Cardiac muscle cell (in vitro differentiated cells and primary cell): ENCODE data around the gene GADD45A. TPM values are rescaled to one million over a fixed set of nuclear protein-coding genes. Genes with fewer than 3 reads are reported as not detected.
"Not testable (repeated sequence)": the region's sequence is repeated elsewhere in the genome, so short reads cannot be mapped to it uniquely, and the experiment has no call there.

Experiments used
- DNase-seq, 2 donors: peaks; one replicate each; pipeline versions ENCODE4 v3.0.0 to v3.0.0-alpha.2; 2010 to 2017; ENCODE audit warnings: low read depth in 1 of 2, low spot score in 1 of 2
- H3K27ac ChIP-seq: fragments of 200-600 bp; sonication (generic); 2 replicates; pipeline ENCODE4 v1.5.1; 2016
- H3K27me3 ChIP-seq: fragments of 200-600 bp; sonication (generic); 2 replicates; pipeline ENCODE4 v1.6.0; 2016; ENCODE audit warnings: control low read depth
- H3K36me3 ChIP-seq: fragments of 200-600 bp; sonication (generic); 2 replicates; pipeline ENCODE4 v1.5.1; 2016; ENCODE audit warnings: control low read depth
- H3K4me1 ChIP-seq: fragments of 200-600 bp; sonication (generic); 2 replicates; pipeline ENCODE4 v1.8.1; 2017; ENCODE audit warnings: low read depth, mild to moderate bottlenecking, mixed run types
- H3K4me3 ChIP-seq: fragments of 200-600 bp; sonication (generic); 2 replicates; pipeline ENCODE4 v1.5.1; 2016; ENCODE audit warnings: mild to moderate bottlenecking
- H3K9me3 ChIP-seq: fragments of 200-600 bp; sonication (generic); 2 replicates; pipeline ENCODE4 v1.5.1; 2017; ENCODE audit warnings: low read depth, mild to moderate bottlenecking, control low read depth
- CTCF ChIP-seq: IDR thresholded peaks from 2 replicates; pipeline ENCODE4 v1.5.1; 2012; ENCODE audit warnings: low read depth, mild to moderate bottlenecking, low read length
- polyA plus RNA-seq: library from polyadenylated mRNA; unstranded; fragments of >200 nt; fragmentation: Nextera tagmentation; extraction: Ambion mirVana; gene quantifications from 2 replicates; pipeline ENCODE4 v1.2.1, GENCODE V29; 2016
- total RNA-seq: library from RNA; depleted of rRNA; stranded (reverse); fragments of >200 nt; gene quantifications from 2 replicates; pipeline ENCODE4 v1.2.3, GENCODE V29; 2016

The GADD45A gene
- total and polyA plus RNA-seq, 2 experiments from 2014 or later, result 84.2 to 112 TPM

DNA sequence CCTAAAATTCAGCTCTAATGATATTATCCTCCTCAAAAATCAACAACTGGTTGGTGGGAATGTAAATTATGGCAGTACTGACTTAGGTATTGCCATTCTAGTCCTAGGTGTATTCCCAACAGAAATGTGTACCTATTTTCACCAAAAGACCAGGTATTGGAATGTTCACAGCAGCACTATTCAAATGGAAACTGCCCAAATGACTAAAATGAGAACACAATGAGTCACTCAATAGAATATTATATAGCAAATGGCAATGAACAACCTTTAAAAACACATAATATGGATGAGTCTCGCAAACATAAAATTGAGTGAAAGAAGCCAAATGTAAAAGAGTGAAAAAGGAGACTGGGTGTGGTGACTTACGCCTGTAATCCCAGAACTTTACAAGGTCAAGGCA, 44.9 kb downstream of the GADD45A start:
- no peak for TF ChIP-seq CTCF

GRCh38 chr1:67730312-67730711, 45.3 kb downstream of the GADD45A start:
- DNase-seq, H3K36me3 ChIP-seq, H3K27ac ChIP-seq: not testable (repeated sequence)

More for the DNA sequence above, 44.9 kb downstream of the GADD45A start:
- Histone ChIP-seq H3K36me3 (no peaks in the 10 kb centered on the region), H3K27ac (no peak overlapping the region), H3K9me3 (no peaks in the 10 kb centered on the region), H3K27me3 (no peaks in the 10 kb centered on the region), H3K4me3 (no peak overlapping the region), H3K4me1 (peaks cover 8% of the 10 kb centered on the region)
- DNase-seq, result no peak

GRCh38 chr1:67731322-67731721, 46.3 kb downstream of the GADD45A start:
- Histone ChIP-seq H3K36me3 (no peaks in the 10 kb centered on the region), H3K27me3 (no peaks in the 10 kb centered on the region), H3K4me3 (no peak overlapping the region), H3K27ac (no peak overlapping the region), H3K4me1 (peaks cover 8% of the 10 kb centered on the region), H3K9me3 (no peaks in the 10 kb centered on the region)
- TF ChIP-seq CTCF, result no peak
- DNase-seq, result no peak

More at GRCh38 chr1:67730312-67730711, 45.3 kb downstream of the GADD45A start:
- H3K9me3 ChIP-seq, H3K4me3 ChIP-seq, H3K4me1 ChIP-seq, H3K27me3 ChIP-seq: not testable (repeated sequence)

DNA sequence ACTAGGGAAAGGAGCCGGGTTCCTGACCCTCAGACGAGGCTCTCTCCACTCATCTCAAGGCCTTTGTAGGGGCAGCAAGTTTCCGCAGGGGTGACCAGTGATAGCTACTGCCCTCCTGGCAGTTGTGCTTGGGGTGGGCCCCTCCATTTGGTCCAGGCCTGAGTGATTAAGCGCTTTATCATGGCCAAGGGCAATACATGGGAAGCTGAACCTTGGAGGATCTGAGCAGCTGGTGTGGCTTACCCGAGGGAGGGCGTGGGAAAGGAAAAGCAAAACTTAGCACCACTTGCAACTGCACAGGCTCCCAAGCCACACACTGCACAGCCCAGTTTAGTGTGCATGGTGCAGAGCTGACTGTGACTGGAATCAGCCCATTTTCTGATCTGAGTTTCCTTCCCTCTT, 47.8 kb downstream of the GADD45A start:
- H3K9me3 ChIP-seq, result no peaks in the 10 kb centered on the region
- H3K36me3 ChIP-seq, result no peaks in the 10 kb centered on the region
- TF ChIP-seq CTCF, result no peak
- H3K27me3 ChIP-seq, result no peaks in the 10 kb centered on the region
- H3K4me3 ChIP-seq, result no peak overlapping the region
- peaks cover 8% of the 10 kb centered on the region for H3K4me1 ChIP-seq
- peak in 1 of 2 donors; percentile 81 for DNase-seq
- no peak overlapping the region for H3K27ac ChIP-seq

DNA sequence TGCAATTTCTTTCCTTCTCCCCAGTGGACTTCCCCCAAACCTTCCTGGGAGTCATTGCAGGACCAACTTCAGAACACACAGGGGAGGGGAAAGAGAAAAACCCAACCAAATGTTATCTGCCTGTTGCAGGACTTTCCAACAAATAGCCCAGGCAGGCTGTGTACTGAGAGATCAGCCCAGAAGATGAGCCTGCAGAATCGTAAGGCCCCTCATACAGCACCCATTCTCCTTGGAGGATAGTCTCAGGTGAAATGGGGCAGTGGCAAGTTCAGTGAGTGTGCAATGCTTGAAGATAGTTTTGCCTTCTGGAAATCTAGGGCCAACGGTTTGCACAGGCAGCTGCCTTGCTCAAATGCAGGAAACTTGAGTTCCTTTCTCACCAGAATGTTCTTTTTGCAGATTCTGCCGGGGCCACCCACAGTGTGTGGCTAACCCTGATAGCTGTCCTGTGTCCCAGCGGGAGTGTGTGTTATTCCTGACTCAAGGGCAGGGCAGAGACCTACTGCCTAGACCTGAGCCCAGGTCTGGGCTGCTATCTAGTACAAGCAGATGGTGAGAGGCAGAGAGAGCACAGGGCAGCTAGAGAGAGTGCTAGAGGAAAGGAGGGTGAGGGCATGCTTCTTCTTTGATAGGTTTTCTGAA, 48.8 kb downstream of the GADD45A start:
- Histone ChIP-seq H3K4me1 (peaks cover 16% of the 10 kb centered on the region), H3K27ac (no peak overlapping the region), H3K27me3 (no peaks in the 10 kb centered on the region), H3K36me3 (no peaks in the 10 kb centered on the region), H3K9me3 (no peaks in the 10 kb centered on the region), H3K4me3 (no peak overlapping the region)
- no peak for DNase-seq
- TF ChIP-seq CTCF, result no peak

DNA sequence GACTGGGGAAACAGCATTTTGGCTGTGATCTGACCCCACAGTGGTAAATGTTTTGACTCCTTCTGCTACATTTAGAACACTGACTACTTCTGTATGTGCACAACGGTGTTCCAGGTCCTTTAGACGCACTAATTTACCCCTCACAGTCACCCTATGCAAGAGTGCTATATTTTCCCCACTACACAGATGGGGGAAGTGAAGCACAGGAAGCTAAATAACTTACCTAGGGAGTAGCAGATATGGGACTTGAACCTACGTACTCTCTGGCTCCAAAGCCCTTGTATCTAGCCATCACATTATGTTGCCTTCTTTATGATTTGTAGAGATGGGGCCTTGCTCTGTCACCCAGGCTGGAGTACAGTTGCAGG, 49.3 kb downstream of the GADD45A start:
- H3K4me3 ChIP-seq, result no peak overlapping the region
- no peaks in the 10 kb centered on the region for H3K36me3 ChIP-seq
- H3K4me1 ChIP-seq, result peaks cover 21% of the 10 kb centered on the region
- DNase-seq, result no peak
- H3K27ac ChIP-seq, result no peak overlapping the region
- H3K9me3 ChIP-seq, result no peaks in the 10 kb centered on the region
- TF ChIP-seq CTCF, result no peak
- H3K27me3 ChIP-seq, result no peaks in the 10 kb centered on the region
